GM18867 (cell line): Measurements from ENCODE around the gene RHOJ.
"Not testable (repeated sequence)": the region's sequence is repeated elsewhere in the genome, so short reads cannot be mapped to it uniquely, and the experiment has no call there.

ENCODE experiments used
- ATAC-seq: cut with Tn5 transposase; IDR thresholded peaks from one replicate; pipeline ENCODE4 v1.9.1; 2021; ENCODE audit warnings: mild to moderate bottlenecking, moderate library complexity; ENCODE audit not compliant: unreplicated experiment

The RHOJ gene

DNA sequence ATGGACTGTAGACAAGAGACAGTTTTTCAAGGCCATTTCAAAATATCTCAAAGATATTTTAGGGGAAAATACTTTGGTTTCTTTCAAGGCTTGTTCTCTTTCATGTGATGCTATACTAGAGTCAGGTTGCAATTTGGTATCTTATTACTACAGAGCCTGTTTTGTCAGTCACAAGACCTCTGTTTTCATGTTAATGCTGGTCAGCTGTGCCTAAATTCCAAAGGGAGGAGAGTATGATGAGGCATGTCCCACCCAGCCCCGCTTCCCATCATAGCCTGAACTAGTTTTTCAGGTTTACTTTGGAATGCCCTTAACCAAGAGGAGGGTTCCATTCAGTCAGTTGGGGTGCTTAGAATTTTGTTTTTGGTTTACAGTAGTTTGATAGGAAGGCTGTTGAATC is 61.9 kb downstream of the RHOJ start:
- ATAC-seq, result no peak

GRCh38 chr14:63267171-63267570 is 62.9 kb downstream of the RHOJ start:
- no peak for ATAC-seq

GRCh38 chr14:63268771-63269170 is 64.5 kb downstream of the RHOJ start:
- no peak for ATAC-seq

GRCh38 chr14:63269561-63270225 is 65.5 kb downstream of the RHOJ start:
- ATAC-seq, result no peak

- ATAC-seq, result no peak
Measured at GRCh38 chr14:63273129-63273528, 68.9 kb downstream of the RHOJ start.

- ATAC-seq, result no peak
Measured at GRCh38 chr14:63273717-63274655, 69.7 kb downstream of the RHOJ start.

DNA sequence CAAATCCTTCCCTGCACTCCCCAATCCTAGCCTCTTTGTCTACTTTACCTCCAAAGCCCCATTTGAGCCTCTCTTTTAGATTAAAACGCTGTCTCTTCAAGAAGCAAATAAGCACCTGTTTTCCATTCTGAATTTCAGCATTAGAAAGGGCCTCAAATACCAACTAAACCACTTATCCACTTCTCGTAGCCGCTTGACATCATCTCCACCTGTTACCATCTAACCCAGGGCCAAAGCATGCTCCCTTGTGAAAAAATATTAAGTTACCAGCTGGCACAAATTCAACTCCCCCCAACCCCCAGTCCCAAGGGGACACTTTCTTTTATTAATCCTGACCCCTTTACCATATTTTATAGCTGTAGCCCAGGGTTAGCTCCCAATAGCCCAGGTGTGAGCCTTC is 71.4 kb downstream of the RHOJ start:
- ATAC-seq, result no peak

- no peak for ATAC-seq
Measured at GRCh38 chr14:63276016-63276415, 71.8 kb downstream of the RHOJ start.

DNA sequence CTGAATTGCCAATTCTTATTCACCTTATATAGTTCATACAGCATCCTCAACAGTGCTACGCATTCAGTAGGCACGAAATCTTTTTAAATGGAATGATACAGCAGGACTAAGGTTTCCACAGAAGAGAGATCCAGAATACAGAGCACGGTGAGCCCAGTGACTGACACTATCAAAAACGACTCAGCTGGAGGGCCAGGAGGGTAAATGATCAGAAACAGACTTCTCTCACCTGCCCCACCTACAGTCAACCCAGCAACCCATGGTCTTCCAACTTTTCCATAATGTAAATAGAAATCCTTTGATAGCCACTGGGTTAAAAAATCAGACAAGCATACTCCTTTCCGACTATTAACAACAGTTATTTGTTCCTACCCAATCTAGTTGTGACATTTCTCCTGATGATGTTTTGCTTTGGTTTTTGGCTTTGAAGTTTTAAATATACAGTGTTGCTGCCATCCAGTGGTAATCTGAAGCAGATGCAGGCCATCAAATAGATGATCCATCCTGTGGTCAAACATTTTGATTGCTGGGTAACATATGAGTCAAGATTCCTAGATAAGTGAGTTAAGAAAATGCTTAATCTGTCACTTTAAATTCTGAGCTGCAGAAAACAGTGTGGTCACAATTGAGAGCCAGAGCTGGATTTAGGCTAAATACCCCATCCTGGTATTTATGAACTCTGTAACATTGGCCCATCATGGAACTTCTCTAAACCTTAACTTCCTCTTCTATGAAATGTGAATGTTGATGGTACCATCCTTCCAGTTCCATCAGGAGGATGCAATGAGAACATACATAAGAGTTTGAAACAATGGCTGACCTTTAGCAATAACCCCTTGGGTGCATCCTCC is 72.5 kb downstream of the RHOJ start:
- peak; percentile 75 for ATAC-seq

- no peak for ATAC-seq
Measured at GRCh38 chr14:63277591-63278183, 73.4 kb downstream of the RHOJ start.

DNA sequence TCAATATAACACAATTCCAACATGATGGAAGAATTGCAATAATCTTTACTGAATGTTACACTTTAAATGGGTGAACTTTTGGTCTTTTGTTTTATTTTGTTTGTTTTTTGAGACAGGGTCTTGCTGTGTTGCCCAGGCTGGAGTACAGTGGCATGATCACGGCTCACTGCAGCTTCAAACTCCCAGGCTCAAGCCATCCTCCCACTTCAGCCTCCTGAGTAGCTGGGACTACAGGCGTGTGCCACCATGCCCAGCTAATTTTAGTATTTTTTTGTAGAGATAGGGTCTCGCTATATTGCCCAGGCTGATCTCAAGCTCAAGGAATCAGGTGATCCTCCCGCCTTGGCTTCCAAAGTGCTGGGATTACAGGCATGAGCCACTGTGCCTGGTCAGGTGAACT is 75.7 kb downstream of the RHOJ start:
- ATAC-seq, result not testable (repeated sequence)

DNA sequence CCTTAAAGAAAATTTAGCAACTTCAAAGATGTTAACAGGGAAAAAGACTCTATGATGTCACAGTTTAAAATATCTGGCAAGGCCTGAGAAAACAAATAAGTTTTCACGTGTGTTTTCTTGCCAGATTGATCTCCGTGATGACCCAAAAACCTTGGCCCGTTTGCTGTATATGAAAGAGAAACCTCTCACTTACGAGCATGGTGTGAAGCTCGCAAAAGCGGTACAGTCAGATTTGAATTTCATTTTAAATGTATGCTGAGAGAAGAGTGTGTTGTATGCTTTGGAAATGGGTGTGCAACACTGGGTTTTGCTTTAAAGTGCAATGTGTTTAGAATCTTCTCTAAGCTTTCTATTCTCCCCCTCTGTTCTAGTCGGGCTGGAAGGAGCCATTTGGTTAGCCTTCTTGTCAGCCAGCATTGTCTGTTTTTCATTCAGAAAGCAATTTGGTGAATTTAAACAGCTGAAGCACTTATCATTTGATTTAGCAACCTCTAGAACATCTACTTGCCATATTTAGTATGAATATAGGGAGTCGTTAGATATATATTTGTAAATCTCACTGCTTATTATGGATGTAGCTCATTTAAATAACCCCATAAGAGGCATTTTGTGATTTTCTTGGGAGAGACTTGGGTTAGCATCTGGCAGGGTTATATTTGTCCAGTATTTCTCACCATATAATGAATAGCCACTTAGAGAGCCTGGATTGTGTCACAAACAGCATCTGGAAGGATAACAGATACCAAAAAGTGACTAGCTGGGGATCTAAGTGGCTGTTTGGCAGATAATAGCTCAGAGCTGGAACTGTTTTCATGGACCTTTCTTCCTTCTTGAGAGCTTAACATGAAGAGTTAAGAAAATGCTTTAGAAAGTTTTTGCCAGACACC is 79.0 kb downstream of the RHOJ start:
- ATAC-seq, result peak; percentile 90

DNA sequence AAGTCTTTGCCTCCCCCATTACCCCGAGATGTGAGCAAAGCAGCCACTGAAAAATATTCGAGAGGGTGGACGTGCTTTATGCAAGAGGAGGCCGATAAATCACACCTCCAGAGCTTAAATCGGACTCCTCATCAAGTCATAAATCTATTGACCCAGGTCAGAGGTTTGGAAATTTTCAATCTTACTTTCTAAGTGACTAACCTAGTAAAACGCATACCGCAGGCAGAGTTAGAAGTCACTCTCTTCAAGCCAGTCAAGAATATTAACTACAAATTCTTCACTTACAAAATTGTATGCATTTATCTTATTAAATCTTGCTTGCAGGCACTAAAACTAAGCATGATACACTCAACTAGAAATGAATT is 79.6 kb downstream of the RHOJ start:
- ATAC-seq, result no peak

GRCh38 chr14:63286071-63286470 is 81.8 kb downstream of the RHOJ start:
- no peak for ATAC-seq

- no peak for ATAC-seq
Measured at GRCh38 chr14:63287666-63288483, 83.6 kb downstream of the RHOJ start.

DNA sequence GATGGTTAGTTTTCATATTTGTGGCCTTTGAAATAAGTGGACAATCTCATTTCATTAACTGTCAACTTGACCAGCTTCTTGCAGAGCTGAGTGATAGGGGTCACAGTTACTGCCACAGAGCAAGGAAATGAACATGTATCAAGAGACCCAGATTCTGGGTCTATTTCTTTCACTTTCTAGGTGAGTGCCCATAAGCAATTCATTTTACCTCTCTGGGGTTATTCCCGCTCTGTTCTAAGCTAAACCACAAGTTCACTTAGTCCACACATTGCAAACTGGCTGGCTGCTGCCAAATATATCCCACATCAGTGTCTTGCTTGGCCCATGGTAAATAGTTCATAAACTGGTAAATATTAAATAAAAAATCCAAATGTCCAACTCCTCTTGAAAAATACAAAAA is 84.6 kb downstream of the RHOJ start:
- ATAC-seq, result peak; percentile 48

DNA sequence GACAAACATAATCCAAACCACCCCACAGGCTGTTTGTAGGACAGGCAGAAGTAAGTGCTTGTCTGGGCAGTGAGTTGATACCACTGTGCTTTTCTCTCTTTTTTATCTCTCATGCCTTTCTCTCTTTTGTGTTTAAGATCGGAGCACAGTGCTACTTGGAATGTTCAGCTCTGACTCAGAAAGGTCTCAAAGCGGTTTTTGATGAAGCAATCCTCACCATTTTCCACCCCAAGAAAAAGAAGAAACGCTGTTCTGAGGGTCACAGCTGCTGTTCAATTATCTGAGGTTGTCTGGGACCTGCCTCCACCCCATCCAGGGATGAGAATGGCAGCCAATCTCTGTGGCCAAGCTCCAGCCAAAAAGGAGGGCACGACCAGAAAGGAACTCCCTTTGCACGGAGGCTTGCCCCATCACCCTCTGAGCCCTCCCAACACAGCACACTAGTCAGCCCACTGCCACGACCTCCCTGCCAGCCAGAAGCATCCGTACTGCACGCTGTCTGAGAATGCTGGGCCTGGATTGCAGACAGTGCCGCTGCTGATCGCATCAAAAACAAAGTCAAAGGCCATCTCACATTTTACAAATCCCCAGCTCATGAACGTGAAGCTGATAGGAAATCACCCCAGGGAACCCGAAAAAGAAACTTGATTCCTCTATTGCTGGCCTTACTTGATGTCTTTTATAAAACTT is 86.6 kb downstream of the RHOJ start:
- ATAC-seq, result no peak

DNA sequence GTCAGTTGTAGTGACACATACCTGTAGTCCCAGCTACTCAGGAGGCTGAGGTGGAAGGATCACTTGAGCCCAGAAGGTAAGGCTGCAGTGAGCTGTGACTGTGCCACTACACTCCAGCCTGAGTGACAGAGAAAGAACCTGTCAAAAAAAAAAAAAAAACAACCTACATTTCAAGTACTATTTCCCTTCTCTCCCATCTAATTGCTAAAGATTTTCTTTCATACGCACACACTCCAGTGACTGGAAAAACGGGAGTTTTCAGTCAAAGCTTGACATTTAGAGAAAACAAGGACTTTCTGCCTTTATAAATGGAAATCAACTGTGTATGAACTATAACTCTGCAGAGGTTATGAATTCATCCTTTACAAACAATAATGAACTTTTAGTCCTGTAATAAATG is 88.6 kb downstream of the RHOJ start:
- no peak for ATAC-seq
